Fibroblast of the aortic adventitia (primary cell): ENCODE measurements around the gene BOLL. TPM values are rescaled to one million over a fixed set of nuclear protein-coding genes. Genes with fewer than 3 reads are reported as not detected.
"Not testable (repeated sequence)": the region's sequence is repeated elsewhere in the genome, so short reads cannot be mapped to it uniquely, and the experiment has no call there.

ENCODE experiments used
- DNase-seq: peaks from one replicate; pipeline ENCODE4 v3.0.0-alpha.2; 2010; ENCODE audit warnings: low read depth
- H3K4me3 ChIP-seq: 2 replicates; pipeline ENCODE4 v1.5.1; 2011; ENCODE audit warnings: low read depth, mild to moderate bottlenecking, control low read depth, low read length, moderate library complexity
- total RNA-seq: library from RNA; depleted of rRNA; stranded (reverse); fragments of >200 nt; gene quantifications from 2 replicates; pipeline ENCODE4 v1.2.3, GENCODE V29; 2012; ENCODE audit warnings: low replicate concordance
- TF ChIP-seq, protein P1 (sequence below): IDR thresholded peaks from 2 replicates; pipeline ENCODE4 v1.5.1; 2011; ENCODE audit warnings: mild to moderate bottlenecking, low read length, control low read depth, inconsistent platforms; ENCODE audit not compliant: insufficient read depth

Gene BOLL, protein sequence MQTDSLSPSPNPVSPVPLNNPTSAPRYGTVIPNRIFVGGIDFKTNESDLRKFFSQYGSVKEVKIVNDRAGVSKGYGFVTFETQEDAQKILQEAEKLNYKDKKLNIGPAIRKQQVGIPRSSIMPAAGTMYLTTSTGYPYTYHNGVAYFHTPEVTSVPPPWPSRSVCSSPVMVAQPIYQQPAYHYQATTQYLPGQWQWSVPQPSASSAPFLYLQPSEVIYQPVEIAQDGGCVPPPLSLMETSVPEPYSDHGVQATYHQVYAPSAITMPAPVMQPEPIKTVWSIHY
- total RNA-seq = not detected in 2 replicates

- TF ChIP-seq, protein P1, sequence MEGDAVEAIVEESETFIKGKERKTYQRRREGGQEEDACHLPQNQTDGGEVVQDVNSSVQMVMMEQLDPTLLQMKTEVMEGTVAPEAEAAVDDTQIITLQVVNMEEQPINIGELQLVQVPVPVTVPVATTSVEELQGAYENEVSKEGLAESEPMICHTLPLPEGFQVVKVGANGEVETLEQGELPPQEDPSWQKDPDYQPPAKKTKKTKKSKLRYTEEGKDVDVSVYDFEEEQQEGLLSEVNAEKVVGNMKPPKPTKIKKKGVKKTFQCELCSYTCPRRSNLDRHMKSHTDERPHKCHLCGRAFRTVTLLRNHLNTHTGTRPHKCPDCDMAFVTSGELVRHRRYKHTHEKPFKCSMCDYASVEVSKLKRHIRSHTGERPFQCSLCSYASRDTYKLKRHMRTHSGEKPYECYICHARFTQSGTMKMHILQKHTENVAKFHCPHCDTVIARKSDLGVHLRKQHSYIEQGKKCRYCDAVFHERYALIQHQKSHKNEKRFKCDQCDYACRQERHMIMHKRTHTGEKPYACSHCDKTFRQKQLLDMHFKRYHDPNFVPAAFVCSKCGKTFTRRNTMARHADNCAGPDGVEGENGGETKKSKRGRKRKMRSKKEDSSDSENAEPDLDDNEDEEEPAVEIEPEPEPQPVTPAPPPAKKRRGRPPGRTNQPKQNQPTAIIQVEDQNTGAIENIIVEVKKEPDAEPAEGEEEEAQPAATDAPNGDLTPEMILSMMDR = no peak
- no peak within 1 kb of the TSS for H3K4me3 ChIP-seq
- no peak for DNase-seq
Observed at GRCh38 chr2:197784956-197785941, at the start of gene BOLL. TSS of gene BOLL (minus strand) at chr2:197785319. CDS start at chr2:197781850, 3,469 bp downstream.

- H3K4me3 ChIP-seq, DNase-seq: not testable (repeated sequence)
Observed at GRCh38 chr2:197834771-197835170, 49.7 kb upstream of the BOLL start.

DNA sequence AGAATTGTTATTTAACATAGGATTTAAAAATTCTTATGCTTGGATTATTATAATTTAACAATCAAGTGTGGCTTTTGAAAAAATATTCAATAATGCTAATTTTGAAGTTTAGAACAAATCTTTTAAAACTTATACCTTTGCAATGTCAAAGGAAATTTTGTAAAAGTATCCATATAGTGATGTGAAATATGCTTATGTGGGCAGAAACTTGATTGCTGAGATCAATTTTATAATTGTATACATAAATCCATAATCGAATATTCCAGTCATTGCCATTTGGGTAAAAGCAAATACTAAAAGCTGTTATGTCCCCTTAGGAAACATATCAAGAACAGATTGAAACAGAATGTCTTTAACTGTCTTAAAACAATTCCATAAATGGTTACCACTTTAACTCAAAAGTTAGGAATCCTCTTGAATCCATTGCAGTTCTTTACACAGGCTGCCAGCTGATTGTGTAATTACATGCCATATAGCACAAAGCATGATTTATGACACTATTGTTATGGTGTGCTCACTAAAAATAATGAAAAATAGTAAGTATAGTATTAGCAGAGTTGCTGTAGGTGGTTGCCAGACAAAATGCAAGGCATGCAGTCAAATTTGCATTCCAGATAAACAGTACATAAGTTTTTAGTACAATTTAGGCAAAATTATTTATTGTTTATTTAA lies 43.5 kb upstream of the BOLL start:
- H3K4me3 ChIP-seq = no peak overlapping the region
- TF ChIP-seq, protein P1 = no peak
- DNase-seq = peak; percentile 96

- peak; percentile 73 for DNase-seq
- no peak overlapping the region for H3K4me3 ChIP-seq
- TF ChIP-seq, protein P1 = no peak
Observed at GRCh38 chr2:197827618-197828017, 42.5 kb upstream of the BOLL start.

DNA sequence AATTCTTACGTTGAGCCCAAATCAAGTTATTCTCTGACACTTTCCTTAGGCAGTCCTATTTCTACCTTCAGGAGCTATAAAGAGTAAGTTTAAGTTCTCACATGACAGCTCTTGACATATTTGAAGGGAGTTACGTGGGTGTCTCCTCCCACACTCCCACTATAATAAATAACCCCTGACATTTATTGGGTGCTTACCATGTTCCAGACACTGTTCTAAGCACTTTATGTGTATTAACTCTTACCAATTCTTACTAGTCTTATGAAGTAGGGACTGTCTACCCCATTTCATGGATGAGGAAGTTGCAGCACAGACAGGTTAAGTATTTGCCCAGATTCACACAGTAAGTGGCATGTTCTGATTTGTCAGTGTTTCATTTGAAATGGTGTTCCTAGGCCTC lies 37.2 kb upstream of the BOLL start:
- H3K4me3 ChIP-seq = no peak overlapping the region
- TF ChIP-seq, protein P1 = no peak
- no peak for DNase-seq

GRCh38 chr2:197821550-197822289 lies 36.6 kb upstream of the BOLL start:
- TF ChIP-seq, protein P1 = no peak
- DNase-seq = peak; percentile 70
- no peak overlapping the region for H3K4me3 ChIP-seq
